GM20431 (cell line): Measurements from ENCODE around the gene ITGA11.

Experiments used
- in situ Hi-C: fragments of 300-500 bp; cut with MseI, MboI; formaldehyde crosslinking; loops from one replicate; pipeline ENCODE4 v1.15.0; 2020; ENCODE audit warnings: low sequenced_read_pairs; ENCODE audit not compliant: unreplicated experiment

ITGA11 gene

GRCh38 chr15:68365140-68365745 is 66.7 kb downstream of the ITGA11 start:
- in situ Hi-C loops: no loop called here

GRCh38 chr15:68364660-68365035 is 67.3 kb downstream of the ITGA11 start:
- in situ Hi-C loops: no loop called here

- in situ Hi-C loops: no loop called here
These were observed 67.8 kb downstream of the ITGA11 start for GRCh38 chr15:68364028-68364659.

- in situ Hi-C loops: no loop called here
These were observed 68.6 kb downstream of the ITGA11 start for GRCh38 chr15:68363353-68363752.

- in situ Hi-C loops: no loop called here
These were observed 69.3 kb downstream of the ITGA11 start for GRCh38 chr15:68362537-68363126.

- in situ Hi-C loops: no loop called here
These were observed 71.2 kb downstream of the ITGA11 start for GRCh38 chr15:68360721-68361120.

GRCh38 chr15:68356778-68357177 is 75.2 kb downstream of the ITGA11 start:
- in situ Hi-C loops: no loop called here

GRCh38 chr15:68354923-68355322 is 77.0 kb downstream of the ITGA11 start:
- in situ Hi-C loops: no loop called here

- in situ Hi-C loops: no loop called here
These were observed 77.7 kb downstream of the ITGA11 start for GRCh38 chr15:68354268-68354667.

GRCh38 chr15:68353421-68354135 is 78.4 kb downstream of the ITGA11 start:
- in situ Hi-C loops: no loop called here

- in situ Hi-C loops: no loop called here
These were observed 79.4 kb downstream of the ITGA11 start for GRCh38 chr15:68352401-68353062.

- in situ Hi-C loops: no loop called here
These were observed 82.8 kb downstream of the ITGA11 start for GRCh38 chr15:68349151-68349550.

GRCh38 chr15:68348606-68349005 is 83.4 kb downstream of the ITGA11 start:
- in situ Hi-C loops: no loop called here

GRCh38 chr15:68348081-68348480 is 83.9 kb downstream of the ITGA11 start:
- in situ Hi-C loops: no loop called here

- in situ Hi-C loops: no loop called here
These were observed 84.6 kb downstream of the ITGA11 start for GRCh38 chr15:68347392-68347791.

- in situ Hi-C loops: no loop called here
These were observed 85.0 kb downstream of the ITGA11 start for GRCh38 chr15:68346979-68347378.

GRCh38 chr15:68345481-68345880 is 86.5 kb downstream of the ITGA11 start:
- in situ Hi-C loops: no loop called here

- in situ Hi-C loops: no loop called here
These were observed 87.4 kb downstream of the ITGA11 start for GRCh38 chr15:68344600-68344999.

GRCh38 chr15:68343579-68344225 is 88.3 kb downstream of the ITGA11 start:
- in situ Hi-C loops: no loop called here
